Right lobe of liver (tissue), 4 donors: ENCODE data around the gene HSPA5.

Source experiments
- POLR2A ChIP-seq: fragments of 450-650 bp; IDR thresholded peaks from one replicate; pipeline ENCODE4 v1.6.1; 2017; ENCODE audit warnings: antibody characterized with exemption, mild to moderate bottlenecking
- TF ChIP-seq, protein P1 (sequence below), 4 donors: fragments of 200-600 bp in 3 of 4; fragments of 450-650 bp in 1 of 4; IDR thresholded peaks; one replicate each; pipeline versions ENCODE4 v1.5.1 to v1.8.0; 2016 to 2022; ENCODE audit warnings: antibody characterized with exemption in 4 of 4, mild to moderate bottlenecking in 2 of 4
- donor health status: DM: no; HTN: no; CAD: no.
- donor health status: DM: no; HTN: no; CAD: no.
- donor health status: DM: no; HTN: yes; CAD: no.

DNA sequence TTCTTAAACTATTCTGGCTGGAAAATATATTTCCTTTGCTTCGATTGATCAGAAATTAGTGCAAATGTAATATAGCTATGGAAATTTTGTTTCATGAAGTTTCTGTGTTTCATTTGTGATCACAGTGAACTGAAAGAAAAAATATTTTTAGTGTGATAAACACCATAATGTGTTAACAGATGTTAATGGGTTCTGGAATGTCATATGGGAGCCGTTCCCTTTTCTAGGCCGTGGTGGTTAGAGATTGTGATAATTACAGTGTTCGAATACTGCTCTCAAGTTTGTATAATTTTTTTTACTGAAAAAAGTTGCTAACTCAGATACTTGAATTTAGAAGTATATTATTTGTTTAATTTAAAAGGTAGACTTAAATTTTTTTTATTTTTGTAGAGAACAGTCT, 39.8 kb upstream of the HSPA5 start:
- no peak for TF ChIP-seq POLR2A
- TF ChIP-seq, protein P1, sequence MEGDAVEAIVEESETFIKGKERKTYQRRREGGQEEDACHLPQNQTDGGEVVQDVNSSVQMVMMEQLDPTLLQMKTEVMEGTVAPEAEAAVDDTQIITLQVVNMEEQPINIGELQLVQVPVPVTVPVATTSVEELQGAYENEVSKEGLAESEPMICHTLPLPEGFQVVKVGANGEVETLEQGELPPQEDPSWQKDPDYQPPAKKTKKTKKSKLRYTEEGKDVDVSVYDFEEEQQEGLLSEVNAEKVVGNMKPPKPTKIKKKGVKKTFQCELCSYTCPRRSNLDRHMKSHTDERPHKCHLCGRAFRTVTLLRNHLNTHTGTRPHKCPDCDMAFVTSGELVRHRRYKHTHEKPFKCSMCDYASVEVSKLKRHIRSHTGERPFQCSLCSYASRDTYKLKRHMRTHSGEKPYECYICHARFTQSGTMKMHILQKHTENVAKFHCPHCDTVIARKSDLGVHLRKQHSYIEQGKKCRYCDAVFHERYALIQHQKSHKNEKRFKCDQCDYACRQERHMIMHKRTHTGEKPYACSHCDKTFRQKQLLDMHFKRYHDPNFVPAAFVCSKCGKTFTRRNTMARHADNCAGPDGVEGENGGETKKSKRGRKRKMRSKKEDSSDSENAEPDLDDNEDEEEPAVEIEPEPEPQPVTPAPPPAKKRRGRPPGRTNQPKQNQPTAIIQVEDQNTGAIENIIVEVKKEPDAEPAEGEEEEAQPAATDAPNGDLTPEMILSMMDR (IDR thresholded peaks at IDR 0.05): no peak
